HG02642 (cell line): ENCODE results near the gene UNC93A.
"Not testable (repeated sequence)": the region's sequence is repeated elsewhere in the genome, so short reads cannot be mapped to it uniquely, and the experiment has no call there.

Source experiments
- ATAC-seq: cut with Tn5 transposase; IDR thresholded peaks from one replicate; pipeline ENCODE4 v1.9.1; 2021; ENCODE audit warnings: mild to moderate bottlenecking; ENCODE audit not compliant: unreplicated experiment, poor library complexity

The UNC93A gene

DNA sequence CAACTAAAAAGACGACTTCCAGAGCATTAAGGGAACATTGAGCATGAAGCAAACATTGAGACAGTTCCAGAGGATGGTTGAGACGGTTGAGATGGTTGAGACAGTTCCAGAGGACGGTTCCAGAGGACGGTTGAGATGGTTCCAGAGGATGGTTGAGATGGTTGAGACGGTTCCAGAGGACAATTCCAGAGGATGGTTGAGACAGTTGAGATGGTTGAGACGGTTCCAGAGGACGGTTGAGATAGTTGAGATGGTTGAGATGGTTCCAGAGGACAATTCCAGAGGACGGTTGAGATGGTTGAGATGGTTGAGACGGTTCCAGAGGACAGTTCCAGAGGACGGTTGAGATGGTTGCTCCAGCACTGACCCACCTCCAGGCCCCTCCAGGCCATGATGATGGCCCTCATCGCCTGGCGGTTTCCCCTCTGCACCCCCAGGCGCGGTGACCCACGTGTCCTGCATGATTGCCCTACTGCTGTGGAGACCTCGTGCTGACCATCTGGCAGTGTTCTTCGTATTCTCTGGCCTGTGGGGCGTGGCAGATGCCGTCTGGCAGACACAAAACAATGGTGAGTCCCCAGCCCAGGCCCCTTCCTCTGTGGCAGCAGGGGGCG is 16.3 kb downstream of the UNC93A start:
- ATAC-seq: no peak

DNA sequence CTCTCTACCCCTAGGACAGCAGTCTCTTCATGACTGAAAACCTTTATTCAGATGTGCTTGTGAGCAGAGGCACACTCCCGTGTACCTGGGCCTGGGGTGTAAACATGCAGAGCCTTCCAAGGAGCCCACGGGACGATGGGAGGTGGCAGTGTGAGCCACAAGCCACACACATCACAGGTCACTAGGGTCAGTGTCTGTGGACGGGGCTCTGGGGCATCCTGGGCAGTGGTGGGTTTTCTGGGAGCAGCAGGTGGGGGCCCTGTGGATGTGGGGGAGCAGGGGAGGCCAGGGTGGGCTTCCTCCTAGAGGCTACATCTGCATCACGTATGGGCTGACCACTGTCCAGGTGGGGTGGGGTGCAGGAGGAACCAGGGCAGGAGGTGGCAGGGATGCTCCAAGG is 17.1 kb downstream of the UNC93A start:
- no peak for ATAC-seq

DNA sequence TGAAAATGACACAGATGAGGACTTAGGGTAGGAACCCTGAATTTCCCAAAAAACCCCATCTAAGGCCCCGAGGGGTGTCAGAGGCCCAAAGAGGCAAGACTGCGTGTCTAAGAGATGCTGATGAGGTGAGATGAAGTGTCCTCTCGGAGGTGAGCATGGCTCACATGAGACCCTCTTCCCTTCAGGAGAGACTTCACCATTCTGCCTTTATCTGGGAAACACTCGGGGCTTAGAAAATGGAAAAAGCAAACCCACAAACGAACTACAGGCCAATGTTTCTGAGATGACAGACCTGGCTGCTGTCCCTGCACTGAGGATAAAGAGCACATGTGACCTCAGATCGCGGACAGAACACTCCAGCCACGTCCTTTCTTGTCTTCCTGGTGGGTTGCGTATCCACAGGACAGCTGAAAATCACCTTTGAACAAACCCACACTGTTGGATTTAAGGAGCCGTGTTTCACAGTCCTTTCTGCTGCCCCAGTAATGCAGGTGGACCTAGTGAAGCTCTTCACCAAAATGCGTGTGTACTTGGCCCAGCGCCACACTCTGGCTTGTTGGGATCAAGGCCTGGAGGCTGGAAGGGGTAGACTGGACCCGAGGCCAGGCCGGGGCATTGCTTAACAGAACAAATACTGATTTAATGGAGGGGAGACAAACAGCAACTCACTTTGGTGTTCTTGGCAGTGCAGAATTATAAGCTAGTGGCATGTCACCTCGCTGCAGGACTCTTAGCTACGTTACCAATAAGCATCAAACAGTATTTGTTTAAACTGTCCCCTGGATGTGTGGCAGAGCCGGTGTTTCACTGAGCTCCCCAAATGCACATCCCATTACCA is 18.5 kb downstream of the UNC93A start:
- not testable (repeated sequence) for ATAC-seq

DNA sequence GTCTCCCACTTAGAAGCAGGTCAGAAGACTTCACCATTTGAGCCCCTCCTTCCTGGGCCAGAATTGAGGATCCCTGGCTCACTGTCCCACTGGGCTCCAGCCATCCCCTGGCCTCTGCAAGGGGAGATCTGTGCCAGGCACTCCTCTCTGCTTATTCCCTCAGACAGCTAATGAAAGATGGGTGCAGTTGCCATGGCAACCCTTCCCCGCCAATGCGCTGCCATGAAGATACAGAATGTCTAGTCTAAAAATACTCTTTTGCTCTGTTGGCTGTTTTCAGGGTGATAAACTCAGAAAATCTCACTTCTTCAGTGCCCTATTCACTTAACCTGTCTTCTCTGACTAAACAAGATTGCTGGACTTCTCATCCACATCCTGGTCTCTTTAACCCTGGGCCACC is 20.2 kb downstream of the UNC93A start:
- no peak for ATAC-seq

DNA sequence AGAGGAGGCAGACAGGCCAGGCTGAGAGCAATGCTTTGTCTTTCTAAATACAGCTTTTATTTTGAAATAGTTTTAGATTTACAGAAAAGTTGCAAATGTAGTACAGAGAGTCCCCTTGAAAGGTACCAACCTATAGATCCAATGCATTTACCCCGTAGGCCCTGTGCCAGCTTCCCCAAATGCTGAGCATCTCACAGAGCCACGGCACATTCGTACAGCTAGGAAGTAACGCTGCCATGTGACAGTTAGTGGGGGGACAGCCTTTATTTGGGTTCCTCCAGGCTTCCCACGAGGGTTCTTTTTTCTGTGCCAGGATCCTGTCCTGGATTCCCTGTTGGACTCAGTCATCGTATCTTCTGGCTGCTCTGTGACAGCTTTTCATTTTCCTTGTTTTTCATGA is 20.6 kb downstream of the UNC93A start:
- not testable (repeated sequence) for ATAC-seq

DNA sequence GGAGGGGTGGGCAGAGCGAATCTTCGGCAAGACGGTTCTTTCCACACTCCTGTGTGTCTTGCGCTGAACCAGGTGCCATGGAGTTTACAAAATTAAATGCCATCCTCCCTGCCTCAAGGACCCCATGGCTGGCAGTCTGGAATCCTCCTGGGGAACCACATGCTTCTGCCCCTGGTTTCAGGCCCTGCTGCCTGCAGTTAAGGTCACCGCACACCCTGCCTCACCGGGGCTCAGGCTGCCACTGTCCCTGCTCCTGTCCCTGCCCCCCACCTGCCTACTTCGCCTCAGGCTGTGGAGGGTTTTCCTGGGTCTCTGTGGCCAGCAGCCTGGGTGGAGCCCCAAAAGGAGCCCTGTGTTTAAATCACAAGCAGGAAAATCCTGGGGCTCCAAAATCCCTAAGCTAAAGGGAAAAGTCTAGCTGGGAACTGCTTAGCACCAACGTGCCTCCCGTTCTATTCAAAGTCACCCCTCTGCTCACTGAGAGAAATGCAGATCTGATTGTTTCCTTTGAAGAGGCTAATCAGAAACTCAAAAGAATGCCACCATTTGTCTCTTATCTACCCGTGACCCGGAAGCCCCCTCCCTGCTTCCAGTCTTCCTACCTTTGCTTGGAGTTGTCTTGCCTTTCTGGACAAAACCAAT is 23.2 kb downstream of the UNC93A start:
- ATAC-seq: no peak

DNA sequence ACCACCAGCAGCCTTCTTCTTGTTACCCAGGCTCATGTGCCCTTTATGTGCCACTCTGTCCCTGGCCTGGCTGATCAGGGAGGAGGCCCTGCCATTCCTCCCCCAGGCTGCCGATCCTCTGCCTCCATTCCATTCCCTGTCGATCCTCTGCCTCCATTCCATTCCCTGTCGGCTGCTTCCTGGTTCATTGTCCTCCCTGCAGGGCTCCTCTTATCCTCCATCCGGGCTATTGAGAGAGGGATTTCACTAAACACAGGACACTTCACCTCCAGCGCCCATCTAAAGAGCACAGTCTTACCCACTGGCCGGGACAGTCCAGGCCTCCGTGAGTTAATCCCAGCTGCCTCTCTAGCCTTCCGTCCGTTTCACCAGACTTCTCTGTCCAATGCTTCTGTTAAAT is 26.1 kb downstream of the UNC93A start:
- no peak for ATAC-seq

DNA sequence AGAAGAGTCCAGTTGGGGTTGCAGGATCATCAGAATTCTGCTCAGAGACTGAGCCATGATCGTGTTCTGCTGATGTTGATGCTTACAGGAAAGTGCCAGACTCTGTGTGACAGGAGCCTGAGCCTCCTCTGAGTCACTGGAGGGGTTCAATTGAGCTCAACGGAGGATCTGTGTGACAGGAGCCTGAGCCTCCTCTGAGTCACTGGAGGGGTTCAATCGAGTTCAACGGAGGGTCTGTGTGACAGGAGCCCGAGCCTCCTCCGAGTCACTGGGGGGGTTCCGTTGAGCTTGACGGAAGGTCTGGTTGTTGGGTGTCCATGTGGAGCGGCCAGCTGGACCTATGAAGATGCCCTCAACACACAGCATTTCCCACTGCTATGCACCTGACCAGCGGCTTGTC is 27.2 kb downstream of the UNC93A start:
- ATAC-seq: not testable (repeated sequence)

DNA sequence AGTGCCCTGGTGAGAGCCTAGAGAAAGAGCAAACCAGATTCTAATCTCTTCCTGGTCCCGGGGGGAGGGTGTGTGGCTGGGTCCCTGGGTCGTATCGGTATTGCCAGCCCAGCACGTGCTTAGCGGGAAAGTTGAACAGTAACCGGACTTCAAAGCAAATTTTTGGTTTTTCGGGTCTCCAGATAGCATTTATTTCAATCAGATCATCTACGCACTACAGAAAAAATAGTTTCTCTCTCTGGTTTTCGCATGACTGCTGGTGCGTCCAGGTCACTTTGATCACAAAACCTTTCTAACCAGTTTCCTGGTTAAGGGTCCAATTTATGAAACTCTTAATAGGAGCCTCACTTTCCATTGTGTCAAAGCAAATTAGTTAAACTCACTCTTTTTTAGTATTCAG is 27.7 kb downstream of the UNC93A start:
- ATAC-seq: not testable (repeated sequence)

DNA sequence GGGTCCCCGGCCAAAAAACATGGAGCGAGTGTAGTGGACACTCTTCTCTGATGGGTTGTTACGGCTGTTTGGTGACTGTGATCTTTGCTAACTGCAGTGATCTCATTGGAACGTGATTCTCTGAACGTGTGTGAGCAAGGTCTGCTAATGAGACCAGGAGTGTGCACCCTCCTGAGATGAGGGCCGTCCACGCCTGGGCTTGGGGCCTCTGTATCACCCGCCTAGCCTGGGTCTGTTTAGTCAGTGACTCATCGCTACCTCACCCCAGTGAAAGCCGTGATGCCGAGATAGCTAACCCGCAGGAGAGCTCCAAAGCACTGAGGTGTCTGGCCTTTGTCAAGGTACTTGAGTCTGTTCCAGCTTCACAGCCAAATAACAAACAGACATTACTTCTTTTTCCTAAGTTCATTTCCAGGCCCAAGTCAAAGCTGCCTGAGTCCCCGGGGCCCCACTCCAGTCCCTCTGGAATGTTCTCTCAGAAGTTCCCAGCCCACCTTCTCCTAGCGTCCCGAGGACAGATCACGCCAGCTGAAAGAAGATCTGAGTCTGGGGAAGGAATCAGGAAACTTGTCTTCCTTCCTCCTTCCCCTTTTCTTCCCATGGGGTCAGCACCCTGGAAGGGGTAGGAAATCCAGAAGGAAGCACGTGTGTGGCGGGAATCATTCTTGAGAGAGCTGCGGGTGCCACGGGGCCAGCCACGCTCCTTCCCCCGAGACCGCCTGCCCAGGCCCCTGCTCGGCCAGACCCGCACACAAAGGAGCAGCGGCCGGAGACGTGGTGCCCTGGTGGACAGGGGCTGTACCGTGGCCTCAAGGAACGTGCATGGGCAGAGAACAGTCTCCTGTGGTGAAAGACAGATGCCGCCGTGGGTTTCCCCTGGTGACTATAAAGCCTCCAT is 29.0 kb downstream of the UNC93A start:
- ATAC-seq: not testable (repeated sequence)

DNA sequence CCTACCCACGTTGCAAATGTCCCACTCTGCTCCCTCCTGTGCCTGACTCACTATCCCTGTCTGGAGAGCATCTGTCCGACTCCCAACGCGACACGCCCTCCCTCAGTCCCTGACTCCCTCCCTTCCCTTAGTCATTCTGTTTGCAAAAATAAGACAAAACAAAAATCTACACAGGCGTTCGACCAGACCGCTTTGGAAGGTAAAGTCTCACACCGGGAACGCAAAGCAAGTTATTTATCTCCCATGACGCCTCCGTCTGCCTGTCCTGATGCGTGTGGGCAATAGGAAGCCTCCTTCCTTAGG is 29.6 kb downstream of the UNC93A start:
- ATAC-seq: not testable (repeated sequence)

DNA sequence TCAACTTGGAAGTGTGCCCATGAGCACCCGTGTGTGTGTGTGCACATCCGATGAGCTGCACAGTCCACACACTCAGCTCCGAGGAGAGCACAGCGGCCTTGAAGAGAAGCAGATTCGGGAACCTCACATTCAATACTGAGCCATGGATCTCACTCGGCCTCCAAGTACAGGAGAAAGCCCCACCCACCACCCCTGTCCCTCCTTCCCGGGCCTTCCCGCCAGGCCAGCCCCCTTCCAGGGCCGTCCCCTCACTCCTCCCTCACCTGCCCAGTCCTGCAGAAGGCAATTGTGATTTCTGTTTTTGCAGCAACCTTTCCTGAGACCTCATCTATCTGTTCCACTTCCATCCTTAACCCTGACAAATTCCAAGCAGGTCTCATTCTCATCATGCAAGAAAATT is 30.1 kb downstream of the UNC93A start:
- ATAC-seq: not testable (repeated sequence)

DNA sequence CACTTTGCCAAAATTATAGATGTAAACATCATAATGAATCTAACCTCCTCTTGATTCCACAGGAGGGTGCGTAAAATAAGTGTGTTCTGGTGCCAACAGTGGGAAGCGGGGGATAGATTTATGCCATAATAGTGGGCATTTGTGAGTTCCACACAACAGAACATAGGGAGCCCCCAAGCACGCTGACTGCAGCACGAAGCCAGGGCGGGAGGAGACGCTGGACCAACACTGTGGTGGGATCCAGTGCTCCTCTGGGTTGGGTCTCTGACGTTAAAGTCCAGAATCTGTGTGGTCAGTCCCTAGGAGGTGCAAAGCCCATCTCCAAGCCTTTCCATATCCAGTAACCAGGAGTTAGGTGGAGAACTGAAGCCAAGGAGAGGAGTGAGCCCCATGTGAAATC is 32.0 kb downstream of the UNC93A start:
- no peak for ATAC-seq

DNA sequence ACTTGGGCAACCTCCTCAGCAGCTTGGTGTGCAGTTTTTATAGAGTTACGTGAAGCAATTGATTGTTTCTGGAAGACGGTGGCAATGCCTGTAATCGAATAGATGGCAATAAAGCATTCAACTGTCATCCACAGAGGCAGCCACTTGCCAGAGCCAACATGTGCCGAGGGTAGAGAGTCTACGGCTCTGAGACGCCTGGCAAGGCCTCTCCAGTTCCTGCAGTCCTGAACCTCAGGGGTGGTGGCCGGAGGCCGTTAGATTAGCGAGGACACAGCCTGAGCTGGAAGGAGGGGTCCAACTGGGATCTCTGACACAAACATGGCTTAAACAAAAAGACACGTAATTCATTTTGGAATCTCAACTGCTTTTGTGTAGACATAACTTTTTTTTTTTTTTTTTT is 33.0 kb downstream of the UNC93A start:
- no peak for ATAC-seq

DNA sequence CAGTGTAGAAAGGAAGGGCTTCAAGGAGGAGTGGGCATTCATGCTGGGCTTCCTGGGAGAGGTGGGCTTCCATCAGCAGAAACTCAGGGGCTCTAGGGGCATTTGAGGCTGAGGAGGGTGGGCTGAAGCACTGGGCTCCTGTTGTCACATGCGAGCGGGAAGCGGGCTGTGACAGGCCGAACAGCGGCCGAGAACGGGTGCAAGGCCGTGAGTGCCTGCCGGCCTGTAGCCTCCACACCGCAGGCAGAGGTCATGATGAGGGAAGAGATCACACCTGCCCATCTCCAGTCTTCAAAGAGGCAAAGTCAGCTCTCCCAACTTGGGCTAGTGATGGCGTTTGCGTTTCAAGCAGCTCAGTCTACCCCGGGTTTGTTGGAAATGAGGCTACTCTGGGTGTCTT is 34.7 kb downstream of the UNC93A start:
- no peak for ATAC-seq

DNA sequence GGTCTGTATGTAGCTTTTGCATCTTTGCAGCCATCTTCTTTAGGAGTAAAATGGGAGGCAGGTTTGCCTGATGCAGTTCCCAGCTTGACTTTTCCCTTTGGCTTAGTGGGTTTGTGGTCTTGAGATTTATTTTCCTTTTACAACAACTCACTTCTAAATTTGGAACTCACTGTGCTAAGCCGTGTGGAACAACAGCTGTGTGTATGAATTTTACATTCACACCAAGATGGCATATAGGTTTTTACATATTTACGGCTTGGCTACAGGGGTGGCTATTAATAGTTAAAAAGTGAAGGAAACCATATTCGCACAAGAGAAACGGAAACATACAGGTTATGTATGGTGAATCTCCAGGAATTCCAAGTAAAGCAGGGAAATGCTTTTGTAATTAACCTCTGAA is 36.3 kb downstream of the UNC93A start:
- no peak for ATAC-seq

DNA sequence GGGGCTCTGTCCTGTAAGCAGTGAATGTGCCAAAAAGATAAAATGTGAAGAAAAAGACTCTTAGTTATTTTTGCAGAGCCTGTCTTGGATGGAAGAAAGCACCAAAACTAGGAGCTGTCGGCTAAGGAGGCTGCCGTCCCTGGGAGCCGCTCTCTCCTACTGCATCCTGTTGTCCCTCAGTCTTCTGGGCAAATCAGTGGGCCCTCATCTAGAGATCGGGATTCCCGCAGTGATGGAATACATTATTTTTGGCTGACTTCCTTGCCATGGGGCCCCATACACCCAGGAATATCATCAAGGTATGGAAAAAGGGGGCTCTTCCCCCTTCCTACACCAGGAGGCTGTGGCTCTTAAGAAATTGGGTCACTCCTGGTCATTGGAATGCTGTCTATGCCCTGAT is 37.0 kb downstream of the UNC93A start:
- ATAC-seq: no peak

DNA sequence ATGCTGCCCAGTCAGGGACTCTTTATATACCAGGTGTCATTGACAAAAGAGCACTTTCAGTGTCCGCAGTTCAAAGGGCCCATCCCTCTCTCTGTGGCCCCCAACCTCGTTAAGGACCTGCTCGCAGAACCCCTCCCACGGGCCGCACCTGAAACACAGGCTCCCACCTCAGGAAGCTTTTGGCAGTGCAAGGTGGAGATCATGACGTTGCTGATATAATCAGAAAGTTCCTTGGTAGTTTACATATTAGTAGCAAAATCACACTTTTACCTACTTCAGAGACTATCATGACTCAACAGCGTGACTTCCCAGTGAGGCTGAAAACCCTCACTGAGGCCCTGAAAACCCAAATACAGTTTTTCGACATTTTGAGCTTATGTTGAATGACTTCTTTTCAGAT is 37.9 kb downstream of the UNC93A start:
- ATAC-seq: no peak

DNA sequence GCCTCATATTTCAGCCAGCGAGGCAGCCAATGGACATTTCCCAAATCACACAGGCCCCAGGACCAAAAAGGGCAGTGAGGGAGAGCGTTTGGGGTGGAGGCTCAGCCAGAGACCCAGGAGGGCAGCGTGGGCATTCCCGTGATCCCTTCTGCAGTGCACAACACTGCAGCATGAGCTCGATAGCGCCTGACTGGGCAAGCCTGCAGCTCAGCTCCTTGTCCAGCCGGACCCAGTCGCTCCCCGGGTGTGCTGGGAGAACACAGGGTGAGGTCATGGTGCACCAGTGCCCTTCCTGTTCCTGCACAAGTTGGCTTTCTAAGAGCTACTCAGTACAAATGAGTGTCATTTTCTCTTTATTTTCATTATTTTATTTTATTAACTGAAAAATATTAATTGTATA is 39.6 kb downstream of the UNC93A start:
- no peak for ATAC-seq

DNA sequence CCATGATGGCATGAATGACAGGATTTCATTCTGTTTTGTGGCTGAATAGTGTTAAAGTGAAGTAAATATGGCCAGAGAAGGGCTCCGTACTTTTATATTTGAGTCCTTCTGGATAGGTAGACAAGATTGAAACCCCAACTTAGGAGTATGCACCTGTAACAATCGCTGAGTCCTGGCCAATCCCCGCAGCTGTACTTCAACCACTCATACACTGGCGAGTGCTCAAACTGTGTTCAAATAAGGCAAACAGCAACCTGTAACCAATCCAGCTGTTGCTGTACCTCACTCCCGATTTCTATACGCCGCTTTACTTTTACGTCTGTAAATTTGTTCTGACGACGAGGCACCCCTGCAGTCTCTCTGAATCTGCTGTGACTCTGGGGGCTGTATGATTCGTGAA is 40.5 kb downstream of the UNC93A start:
- ATAC-seq: no peak
